Muscle of leg (tissue), 11 donors: ENCODE data around the gene CNKSR1. TPM values are rescaled to one million over a fixed set of nuclear protein-coding genes. Genes with fewer than 3 reads are reported as not detected.

ENCODE experiments used
- DNase-seq: peaks from one replicate; pipeline ENCODE4 v3.0.0; 2013
- H3K27ac ChIP-seq: one replicate; pipeline ENCODE4 v1.5.1; 2013; ENCODE audit warnings: mild to moderate bottlenecking, low read length, control low read depth
- H3K27me3 ChIP-seq: one replicate; pipeline ENCODE4 v1.6.1; 2013; ENCODE audit warnings: low read length; ENCODE audit not compliant: control insufficient read depth, insufficient read depth
- H3K36me3 ChIP-seq: one replicate; pipeline ENCODE4 v1.6.1; 2013; ENCODE audit warnings: low read length; ENCODE audit not compliant: control insufficient read depth, insufficient read depth
- H3K4me1 ChIP-seq: one replicate; pipeline ENCODE4 v1.6.1; 2013; ENCODE audit warnings: low read length; ENCODE audit not compliant: control insufficient read depth, insufficient read depth
- H3K4me3 ChIP-seq: one replicate; pipeline ENCODE4 v1.5.1; 2013; ENCODE audit warnings: low read length, control low read depth
- H3K9me3 ChIP-seq: replicated peaks from 2 replicates; pipeline ENCODE4 v1.6.1; 2013; ENCODE audit warnings: low read depth, low read length; ENCODE audit not compliant: control insufficient read depth
- WGBS: methylation state at CpG from one replicate; pipeline ENCODE4 v1.1.5; 2013; ENCODE audit warnings: missing lambda C conversion rate; ENCODE audit not compliant: insufficient coverage; 5-methylcytosine and 5-hydroxymethylcytosine counted together
- polyA plus RNA-seq, 8 donors: library from polyadenylated mRNA; unstranded; fragments of 120-200 nt; gene quantifications; one replicate each; pipeline versions ENCODE4 v1.2.1 to v1.2.3, GENCODE V29; 2013; ENCODE audit warnings: inconsistent platforms in 1 of 8, low replicate concordance in 1 of 8; ENCODE audit not compliant: insufficient read length in 8 of 8, insufficient read depth in 1 of 8
- total RNA-seq: library from RNA; stranded (reverse); fragments of 120-200 nt; gene quantifications from one replicate; pipeline ENCODE4 v1.2.4, GENCODE V29; 2013

Gene CNKSR1
- total and polyA plus RNA-seq, 9 donors: 0.81 to 5.2 (median 2.1) TPM

DNA sequence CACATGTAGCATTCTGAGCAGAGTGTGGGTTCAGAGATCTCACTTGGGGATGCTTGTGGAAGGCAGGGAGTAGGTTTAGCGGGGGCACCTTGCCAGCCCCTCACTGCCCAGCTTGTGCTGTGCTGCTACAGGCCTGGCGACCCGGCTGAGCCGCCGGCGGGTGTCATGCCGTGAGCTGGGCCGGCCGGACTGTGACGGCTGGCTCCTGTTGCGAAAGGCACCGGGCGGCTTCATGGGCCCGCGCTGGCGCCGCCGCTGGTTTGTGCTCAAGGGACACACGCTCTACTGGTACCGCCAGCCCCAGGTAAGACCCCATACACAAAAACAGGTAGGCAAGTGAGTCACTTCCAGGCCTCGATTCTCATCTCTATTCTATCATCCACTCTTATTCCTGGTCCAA is 7.6 kb downstream of the CNKSR1 start:
- Histone ChIP-seq H3K27ac (no peak overlapping the region), H3K36me3 (no peaks in the 10 kb centered on the region), H3K27me3 (no peaks in the 10 kb centered on the region), H3K4me1 (peaks cover 5% of the 10 kb centered on the region), H3K9me3 (no peaks in the 10 kb centered on the region), H3K4me3 (no peak overlapping the region)
- no peak for DNase-seq
- 89% methylated on average over 19 of the region's 21 CpGs for WGBS

DNA sequence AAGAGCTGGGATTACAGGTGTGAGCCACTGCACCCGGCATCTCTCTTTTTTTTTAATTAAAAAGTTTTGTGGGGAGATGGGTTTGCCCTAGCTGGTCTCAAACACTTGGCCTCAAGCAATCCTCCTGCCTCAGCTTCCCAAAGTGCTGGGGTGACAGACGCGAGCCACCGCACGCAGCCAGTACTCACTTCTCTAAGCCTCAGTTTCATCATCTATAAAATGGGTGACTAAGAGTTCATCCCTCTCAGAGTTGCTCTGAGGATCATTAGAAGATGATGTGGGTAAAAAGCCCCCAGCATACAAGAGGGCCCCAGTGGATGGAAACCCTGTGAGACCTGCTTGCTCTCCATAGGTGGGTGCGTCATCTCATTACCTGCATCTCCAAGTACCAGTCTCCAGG is 10.6 kb downstream of the CNKSR1 start:
- no peaks in the 10 kb centered on the region for H3K9me3 ChIP-seq
- H3K27me3 ChIP-seq: no peaks in the 10 kb centered on the region
- no peaks in the 10 kb centered on the region for H3K36me3 ChIP-seq
- H3K4me3 ChIP-seq: no peak overlapping the region
- no peak overlapping the region for H3K27ac ChIP-seq
- no peaks in the 10 kb centered on the region for H3K4me1 ChIP-seq
- no CpG with 5 or more reads among the region's 6 CpGs for WGBS
- DNase-seq: no peak

DNA sequence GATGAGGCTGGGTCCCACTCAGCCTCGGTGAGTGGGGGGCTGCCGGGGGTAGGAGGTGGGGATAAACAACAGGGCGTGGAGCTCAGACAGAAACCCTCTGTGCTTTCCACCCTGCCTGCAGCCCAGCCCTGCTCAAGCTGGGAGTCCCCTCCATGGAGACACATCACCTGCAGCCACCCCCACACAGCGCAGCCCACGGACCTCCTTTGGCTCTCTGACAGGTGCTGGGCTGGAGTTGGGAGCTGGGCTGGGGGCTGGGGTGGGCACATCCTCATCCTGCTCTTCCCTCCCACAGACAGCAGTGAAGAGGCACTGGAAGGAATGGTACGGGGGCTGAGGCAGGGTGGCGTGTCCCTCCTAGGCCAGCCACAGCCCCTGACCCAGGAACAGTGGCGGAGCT is 11.2 kb downstream of the CNKSR1 start:
- H3K4me3 ChIP-seq: no peak overlapping the region
- no peaks in the 10 kb centered on the region for H3K27me3 ChIP-seq
- no peaks in the 10 kb centered on the region for H3K4me1 ChIP-seq
- no peak overlapping the region for H3K27ac ChIP-seq
- no peaks in the 10 kb centered on the region for H3K9me3 ChIP-seq
- no peak for DNase-seq
- no peaks in the 10 kb centered on the region for H3K36me3 ChIP-seq
- WGBS: 83% methylated on average over 3 of the region's 8 CpGs

DNA sequence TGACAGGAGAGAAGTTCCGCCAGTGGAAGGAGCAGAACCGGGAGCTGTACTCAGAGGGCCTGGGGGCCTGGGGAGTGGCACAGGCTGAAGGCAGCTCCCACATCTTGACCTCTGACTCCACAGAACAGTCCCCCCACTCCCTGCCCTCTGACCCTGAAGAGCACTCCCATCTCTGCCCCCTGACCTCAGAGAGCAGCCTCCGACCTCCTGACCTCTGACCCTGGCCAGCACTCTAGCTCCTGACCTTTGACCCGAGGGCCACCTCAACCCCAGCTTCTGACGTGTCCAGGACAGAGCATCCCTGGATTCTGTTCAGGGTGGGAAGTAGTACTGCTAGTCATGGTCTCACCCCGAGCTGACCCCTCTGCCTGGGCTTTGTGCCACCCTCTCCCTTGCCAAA is 12.0 kb downstream of the CNKSR1 start:
- Histone ChIP-seq H3K27ac (no peak overlapping the region), H3K4me3 (no peak overlapping the region), H3K9me3 (no peaks in the 10 kb centered on the region), H3K4me1 (no peaks in the 10 kb centered on the region), H3K36me3 (no peaks in the 10 kb centered on the region), H3K27me3 (no peaks in the 10 kb centered on the region)
- 57% methylated on average over 2 of the region's 6 CpGs for WGBS
- DNase-seq: no peak

- no peak for DNase-seq
- H3K27ac ChIP-seq: no peak overlapping the region
- no peaks in the 10 kb centered on the region for H3K27me3 ChIP-seq
- no peaks in the 10 kb centered on the region for H3K36me3 ChIP-seq
- no peak overlapping the region for H3K4me3 ChIP-seq
- no peaks in the 10 kb centered on the region for H3K9me3 ChIP-seq
- no peaks in the 10 kb centered on the region for H3K4me1 ChIP-seq
- WGBS: 100% methylated on average over 2 of the region's 7 CpGs
Measured at GRCh38 chr1:26189751-26190275, 12.5 kb downstream of the CNKSR1 start.

DNA sequence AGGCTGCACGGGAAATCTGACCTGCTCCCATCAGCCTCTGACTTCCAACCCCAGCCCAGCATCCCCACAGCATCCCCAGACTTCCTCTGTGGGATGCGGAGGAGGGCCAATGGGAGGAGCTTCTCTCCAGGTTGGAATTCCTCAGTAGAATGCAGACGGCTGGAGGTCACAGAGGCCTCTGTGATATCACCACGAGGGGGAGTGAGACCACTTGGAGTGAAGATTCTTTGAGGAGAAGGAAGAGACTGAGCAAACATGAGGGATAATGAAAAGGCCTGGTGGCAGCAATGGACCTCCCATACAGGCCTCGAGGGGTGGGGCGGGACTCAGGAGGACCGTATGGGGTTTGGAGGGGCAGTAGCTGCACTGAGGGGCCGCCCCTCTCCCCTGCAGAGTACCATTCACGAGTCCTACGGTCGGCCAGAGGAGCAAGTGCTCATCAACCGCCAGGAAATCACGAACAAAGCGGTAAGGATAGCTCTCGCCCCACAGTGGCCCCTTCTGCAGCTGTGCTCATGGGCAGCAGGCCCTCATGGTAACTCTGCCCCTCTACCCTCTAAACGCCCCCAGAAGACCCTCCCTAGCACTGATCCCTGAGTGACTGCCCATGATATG is 13.2 kb downstream of the CNKSR1 start, which contains the start of gene CATSPER4:
TSS of gene CATSPER4 (plus strand) at position 230 of the 615 bp plus-strand sequence. CDS start at position 256, 26 bp downstream.
- WGBS: 26% methylated on average over 9 of the region's 16 CpGs
- Histone ChIP-seq H3K9me3 (no peaks in the 10 kb centered on the region), H3K4me3 (no peak within 1 kb of the TSS), H3K27me3 (no peaks in the 10 kb centered on the region), H3K27ac (no peak within 1 kb of the TSS), H3K4me1 (no peaks in the 10 kb centered on the region), H3K36me3 (no peaks in the 10 kb centered on the region)
- DNase-seq: no peak

DNA sequence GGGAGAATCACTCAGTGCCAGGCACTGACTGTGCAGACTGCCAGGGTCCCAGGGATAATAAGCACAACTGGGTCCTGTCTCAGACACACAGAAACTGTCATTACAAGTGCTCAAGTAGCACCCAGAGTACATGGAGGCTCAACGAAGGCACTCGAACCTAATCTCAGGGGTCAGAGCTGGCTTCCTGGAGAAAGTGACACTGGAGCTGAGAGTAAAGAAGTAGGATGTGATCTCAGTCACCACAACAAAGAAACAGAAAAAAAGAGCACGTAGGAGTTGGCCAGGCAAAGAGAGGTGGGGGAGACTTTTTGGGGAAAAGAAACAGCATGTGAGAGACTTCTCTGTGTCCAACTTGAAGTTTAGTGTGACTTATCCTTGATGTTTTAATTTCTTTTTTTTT is 14.4 kb downstream of the CNKSR1 start:
- Histone ChIP-seq H3K9me3 (no peaks in the 10 kb centered on the region), H3K36me3 (no peaks in the 10 kb centered on the region), H3K4me1 (no peaks in the 10 kb centered on the region), H3K27ac (no peak overlapping the region), H3K4me3 (no peak overlapping the region), H3K27me3 (no peaks in the 10 kb centered on the region)
- WGBS: no CpG with 5 or more reads among the region's 3 CpGs
- DNase-seq: no peak

DNA sequence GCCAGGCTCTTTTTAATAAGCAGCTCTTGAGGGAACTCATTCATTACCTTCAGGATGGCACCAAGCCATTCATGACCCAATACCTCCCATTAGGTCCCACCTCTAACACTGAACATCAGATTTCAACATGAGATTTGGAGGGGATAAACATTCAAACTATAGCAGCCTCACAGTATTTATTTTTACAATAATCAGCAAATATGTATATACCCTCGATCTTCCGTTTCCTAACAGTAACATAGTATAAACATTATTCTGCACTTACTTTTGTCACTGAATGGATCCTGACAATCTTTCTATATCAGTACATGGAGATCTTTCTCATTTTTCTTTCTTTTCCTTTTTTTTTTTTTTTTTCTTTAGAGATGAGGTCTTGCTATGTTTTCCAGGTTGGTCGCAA is 18.5 kb downstream of the CNKSR1 start:
- Histone ChIP-seq H3K4me1 (peaks cover 1% of the 10 kb centered on the region), H3K27ac (no peak overlapping the region), H3K9me3 (no peaks in the 10 kb centered on the region), H3K36me3 (no peaks in the 10 kb centered on the region), H3K4me3 (no peak overlapping the region), H3K27me3 (no peaks in the 10 kb centered on the region)
- WGBS: no CpG with 5 or more reads among the region's 3 CpGs
- no peak for DNase-seq

GRCh38 chr1:26197301-26197700 is 20.0 kb downstream of the CNKSR1 start:
- peaks cover 13% of the 10 kb centered on the region for H3K4me1 ChIP-seq
- peaks cover 7% of the 10 kb centered on the region for H3K27me3 ChIP-seq
- 76% methylated on average over 3 of the region's 3 CpGs for WGBS
- DNase-seq: no peak
- no peaks in the 10 kb centered on the region for H3K9me3 ChIP-seq
- H3K4me3 ChIP-seq: no peak overlapping the region
- no peaks in the 10 kb centered on the region for H3K36me3 ChIP-seq
- no peak overlapping the region for H3K27ac ChIP-seq

DNA sequence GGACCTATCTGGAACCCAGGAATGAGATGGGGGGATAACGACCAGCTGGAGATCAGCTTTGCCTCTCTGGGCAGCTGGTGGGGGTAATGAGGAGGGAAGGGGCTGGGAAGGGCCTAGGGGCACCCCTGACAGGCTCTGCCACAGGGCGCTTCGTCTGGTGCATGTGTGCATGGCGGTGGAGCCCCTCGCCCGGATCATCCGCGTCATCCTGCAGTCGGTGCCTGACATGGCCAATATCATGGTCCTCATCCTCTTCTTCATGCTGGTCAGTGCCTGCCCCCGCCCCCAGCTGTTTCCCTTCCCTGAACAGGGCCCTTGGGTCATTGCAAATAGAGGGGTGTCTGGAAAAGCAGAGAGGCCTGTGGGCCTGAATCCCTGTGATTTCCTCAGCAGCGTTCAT is 20.5 kb downstream of the CNKSR1 start:
- WGBS: 95% methylated on average over 10 of the region's 11 CpGs
- DNase-seq: no peak

DNA sequence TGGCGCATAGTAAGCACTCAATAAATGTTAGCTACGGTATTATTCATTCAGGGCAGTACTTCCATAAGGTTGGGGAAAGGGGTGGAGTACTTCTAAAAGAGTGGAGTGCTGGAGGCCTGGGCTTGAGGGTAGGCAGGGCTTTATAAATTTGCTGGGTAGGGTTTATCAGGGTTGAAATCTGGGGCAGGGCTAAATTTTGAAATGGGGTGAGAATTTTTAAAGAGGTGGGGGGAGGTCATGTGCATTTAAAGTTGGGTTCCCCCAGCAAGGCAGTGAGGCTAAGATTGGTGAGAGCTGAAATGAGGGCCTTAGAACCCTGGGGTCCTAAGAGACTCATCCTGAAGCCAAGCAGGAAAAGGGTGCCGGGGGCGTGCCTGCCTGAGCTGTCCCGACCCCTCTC is 23.1 kb downstream of the CNKSR1 start:
- no peak for DNase-seq
- peaks cover 13% of the 10 kb centered on the region for H3K4me1 ChIP-seq
- H3K27me3 ChIP-seq: peaks cover 7% of the 10 kb centered on the region
- no peaks in the 10 kb centered on the region for H3K36me3 ChIP-seq
- H3K27ac ChIP-seq: no peak overlapping the region
- H3K4me3 ChIP-seq: no peak overlapping the region
- H3K9me3 ChIP-seq: no peaks in the 10 kb centered on the region
- WGBS: 87% methylated on average over 4 of the region's 5 CpGs

More for the DNA sequence above, 20.5 kb downstream of the CNKSR1 start:
- no peaks in the 10 kb centered on the region for H3K36me3 ChIP-seq
- H3K9me3 ChIP-seq: no peaks in the 10 kb centered on the region
- H3K27me3 ChIP-seq: peaks cover 7% of the 10 kb centered on the region
- H3K4me1 ChIP-seq: peaks cover 13% of the 10 kb centered on the region
- no peak overlapping the region for H3K27ac ChIP-seq
- no peak overlapping the region for H3K4me3 ChIP-seq
